ENCODE results near the gene CLDN16.

DNA sequence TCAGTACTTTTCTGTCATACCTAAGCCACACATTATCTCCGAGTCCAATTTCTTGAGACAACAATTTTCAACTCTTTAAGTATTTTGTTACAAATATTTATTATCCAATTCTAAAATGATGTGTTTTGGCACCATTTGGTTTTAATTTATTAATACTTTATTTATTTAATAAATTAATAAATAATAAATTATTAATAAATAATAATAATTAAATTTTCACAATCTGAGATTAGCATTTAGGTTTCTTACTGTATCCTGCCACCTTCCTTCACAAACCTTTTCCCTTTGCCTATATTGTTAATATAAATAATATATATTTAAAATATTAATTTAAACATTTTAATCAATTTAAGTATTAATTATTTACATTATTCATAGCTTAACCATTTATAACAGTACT, 37.9 kb downstream of the CLDN16 start:
- TF ChIP-seq, protein P1, sequence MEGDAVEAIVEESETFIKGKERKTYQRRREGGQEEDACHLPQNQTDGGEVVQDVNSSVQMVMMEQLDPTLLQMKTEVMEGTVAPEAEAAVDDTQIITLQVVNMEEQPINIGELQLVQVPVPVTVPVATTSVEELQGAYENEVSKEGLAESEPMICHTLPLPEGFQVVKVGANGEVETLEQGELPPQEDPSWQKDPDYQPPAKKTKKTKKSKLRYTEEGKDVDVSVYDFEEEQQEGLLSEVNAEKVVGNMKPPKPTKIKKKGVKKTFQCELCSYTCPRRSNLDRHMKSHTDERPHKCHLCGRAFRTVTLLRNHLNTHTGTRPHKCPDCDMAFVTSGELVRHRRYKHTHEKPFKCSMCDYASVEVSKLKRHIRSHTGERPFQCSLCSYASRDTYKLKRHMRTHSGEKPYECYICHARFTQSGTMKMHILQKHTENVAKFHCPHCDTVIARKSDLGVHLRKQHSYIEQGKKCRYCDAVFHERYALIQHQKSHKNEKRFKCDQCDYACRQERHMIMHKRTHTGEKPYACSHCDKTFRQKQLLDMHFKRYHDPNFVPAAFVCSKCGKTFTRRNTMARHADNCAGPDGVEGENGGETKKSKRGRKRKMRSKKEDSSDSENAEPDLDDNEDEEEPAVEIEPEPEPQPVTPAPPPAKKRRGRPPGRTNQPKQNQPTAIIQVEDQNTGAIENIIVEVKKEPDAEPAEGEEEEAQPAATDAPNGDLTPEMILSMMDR (IDR thresholded peaks at IDR 0.05), result no peak
- TF ChIP-seq POLR2A (IDR thresholded peaks at IDR 0.05), result no peak

All from testis (tissue), 2 donors.